Measurements from ENCODE around the gene FBXW7.

GRCh38 chr4:152390216-152390615, 145.7 kb downstream of the FBXW7 start:
- TF ChIP-seq ZC3H10 (CRISPR knock-in tag; IDR thresholded peaks at IDR 0.05) = no peak
- no peak for TF ChIP-seq SNAI2 (CRISPR knock-in tag; IDR thresholded peaks at IDR 0.05)
- no peak for TF ChIP-seq ZFP30 (CRISPR knock-in tag; IDR thresholded peaks at IDR 0.05)
- no peak for TF ChIP-seq ZNF565 (CRISPR knock-in tag; conservative IDR thresholded peaks at IDR 0.05; ENCODE audit: low read depth)
- TF ChIP-seq ESRRG (CRISPR knock-in tag; IDR thresholded peaks at IDR 0.05) = no peak
- no peak for TF ChIP-seq ISL1 (CRISPR knock-in tag; IDR thresholded peaks at IDR 0.05)
- TF ChIP-seq CSRNP3 (CRISPR knock-in tag; IDR thresholded peaks at IDR 0.05) = no peak
- TF ChIP-seq POU6F1 (CRISPR knock-in tag; IDR thresholded peaks at IDR 0.05; ENCODE audit: borderline replicate concordance, low read depth) = no peak
- TF ChIP-seq RARB (CRISPR knock-in tag; IDR thresholded peaks at IDR 0.05) = no peak
